Epithelial cell of proximal tubule (primary cell): ENCODE data around the gene CAPN9. TPM values are rescaled to one million over a fixed set of nuclear protein-coding genes. Genes with fewer than 3 reads are reported as not detected.

Source experiments
- DNase-seq: peaks from one replicate; pipeline ENCODE4 v3.0.0-alpha.2; 2011; ENCODE audit warnings: low read depth
- H3K4me3 ChIP-seq: 2 replicates; pipeline ENCODE4 v1.5.1; 2011; ENCODE audit warnings: low read depth, mild to moderate bottlenecking, low read length
- total RNA-seq: library from RNA; depleted of rRNA; stranded (reverse); fragments of >200 nt; gene quantifications from 2 replicates; pipeline ENCODE4 v1.2.3, GENCODE V29; 2015
- TF ChIP-seq, protein P1 (sequence below): conservative IDR thresholded peaks from 2 replicates; pipeline ENCODE4 v1.5.1; 2012; ENCODE audit warnings: low read depth, mild to moderate bottlenecking, low read length

The CAPN9 gene
- total RNA-seq, 1 donor from 2014 or later: not detected

DNA sequence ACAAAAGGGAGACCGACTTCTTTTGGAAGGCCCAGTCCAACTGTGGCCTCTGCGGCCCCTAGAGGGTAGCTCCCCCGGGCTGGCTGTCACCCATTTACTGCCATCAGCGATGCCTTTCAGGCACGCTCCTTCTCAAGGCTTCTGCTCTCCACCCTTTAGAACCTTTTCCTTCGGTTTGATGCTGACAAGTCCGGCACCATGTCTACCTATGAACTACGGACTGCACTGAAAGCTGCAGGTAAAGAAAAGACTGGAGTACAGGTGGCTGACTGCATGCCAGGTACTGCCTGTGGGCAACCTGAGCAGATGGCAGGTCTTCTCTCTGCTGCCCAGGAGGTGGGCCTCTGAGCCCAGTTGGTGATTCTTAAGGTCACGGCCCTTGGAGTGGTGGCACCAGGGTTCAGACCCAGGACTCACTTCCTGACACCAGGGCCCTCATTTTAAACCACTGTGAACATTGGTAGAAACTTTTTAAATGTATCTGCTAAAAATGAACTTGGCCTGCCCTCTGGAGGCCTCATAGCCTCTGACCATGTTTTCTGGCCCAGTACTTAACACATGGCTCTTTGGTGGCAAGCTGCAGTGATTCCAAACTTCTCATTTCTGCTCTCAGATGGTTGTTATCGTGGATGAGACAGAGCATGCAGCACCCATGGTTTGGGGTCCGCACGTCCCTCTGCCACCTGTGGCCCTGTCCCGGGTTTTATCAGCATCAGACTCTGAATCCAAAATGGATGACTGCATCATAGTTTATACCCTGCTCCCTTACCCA lies 45.7 kb downstream of the CAPN9 start:
- DNase-seq: no peak
- no peak overlapping the region for H3K4me3 ChIP-seq
- TF ChIP-seq, protein P1, sequence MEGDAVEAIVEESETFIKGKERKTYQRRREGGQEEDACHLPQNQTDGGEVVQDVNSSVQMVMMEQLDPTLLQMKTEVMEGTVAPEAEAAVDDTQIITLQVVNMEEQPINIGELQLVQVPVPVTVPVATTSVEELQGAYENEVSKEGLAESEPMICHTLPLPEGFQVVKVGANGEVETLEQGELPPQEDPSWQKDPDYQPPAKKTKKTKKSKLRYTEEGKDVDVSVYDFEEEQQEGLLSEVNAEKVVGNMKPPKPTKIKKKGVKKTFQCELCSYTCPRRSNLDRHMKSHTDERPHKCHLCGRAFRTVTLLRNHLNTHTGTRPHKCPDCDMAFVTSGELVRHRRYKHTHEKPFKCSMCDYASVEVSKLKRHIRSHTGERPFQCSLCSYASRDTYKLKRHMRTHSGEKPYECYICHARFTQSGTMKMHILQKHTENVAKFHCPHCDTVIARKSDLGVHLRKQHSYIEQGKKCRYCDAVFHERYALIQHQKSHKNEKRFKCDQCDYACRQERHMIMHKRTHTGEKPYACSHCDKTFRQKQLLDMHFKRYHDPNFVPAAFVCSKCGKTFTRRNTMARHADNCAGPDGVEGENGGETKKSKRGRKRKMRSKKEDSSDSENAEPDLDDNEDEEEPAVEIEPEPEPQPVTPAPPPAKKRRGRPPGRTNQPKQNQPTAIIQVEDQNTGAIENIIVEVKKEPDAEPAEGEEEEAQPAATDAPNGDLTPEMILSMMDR: peak; percentile 32

DNA sequence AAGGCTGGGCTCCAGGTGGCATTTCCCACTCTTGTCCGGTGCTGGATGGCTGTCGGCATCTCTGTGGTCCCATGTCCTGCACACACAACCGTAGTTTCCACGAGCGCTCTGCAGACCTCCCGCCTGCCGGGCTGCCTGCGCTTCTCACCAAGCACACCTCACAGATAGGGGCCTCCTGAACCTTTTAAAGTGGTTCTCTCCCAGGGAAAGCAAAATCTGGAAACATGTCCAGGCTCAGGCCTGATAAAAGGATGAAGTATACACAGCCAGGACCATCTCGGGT lies 46.2 kb downstream of the CAPN9 start:
- DNase-seq: no peak
- TF ChIP-seq, protein P1: no peak
- H3K4me3 ChIP-seq: no peak overlapping the region

DNA sequence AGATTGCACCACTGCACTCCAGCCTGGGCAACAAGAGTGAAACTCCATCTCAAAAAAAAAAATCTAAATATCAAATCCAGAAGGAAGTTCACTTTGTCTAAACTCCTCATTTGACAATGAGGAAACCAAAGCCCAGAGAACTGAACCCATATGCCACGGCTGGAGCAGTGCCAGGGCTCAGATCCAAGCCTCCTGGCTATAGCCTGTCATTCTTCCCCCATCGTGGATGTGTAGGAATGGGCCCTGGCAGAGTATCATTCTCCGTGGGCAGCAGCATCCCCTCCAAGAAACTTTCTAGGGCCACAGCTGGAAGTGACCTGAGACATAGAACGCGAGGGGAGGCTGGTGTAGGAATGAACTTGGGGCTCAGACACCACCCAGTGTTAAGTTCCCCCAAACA lies 47.2 kb downstream of the CAPN9 start:
- no peak overlapping the region for H3K4me3 ChIP-seq
- TF ChIP-seq, protein P1: no peak
- no peak for DNase-seq

DNA sequence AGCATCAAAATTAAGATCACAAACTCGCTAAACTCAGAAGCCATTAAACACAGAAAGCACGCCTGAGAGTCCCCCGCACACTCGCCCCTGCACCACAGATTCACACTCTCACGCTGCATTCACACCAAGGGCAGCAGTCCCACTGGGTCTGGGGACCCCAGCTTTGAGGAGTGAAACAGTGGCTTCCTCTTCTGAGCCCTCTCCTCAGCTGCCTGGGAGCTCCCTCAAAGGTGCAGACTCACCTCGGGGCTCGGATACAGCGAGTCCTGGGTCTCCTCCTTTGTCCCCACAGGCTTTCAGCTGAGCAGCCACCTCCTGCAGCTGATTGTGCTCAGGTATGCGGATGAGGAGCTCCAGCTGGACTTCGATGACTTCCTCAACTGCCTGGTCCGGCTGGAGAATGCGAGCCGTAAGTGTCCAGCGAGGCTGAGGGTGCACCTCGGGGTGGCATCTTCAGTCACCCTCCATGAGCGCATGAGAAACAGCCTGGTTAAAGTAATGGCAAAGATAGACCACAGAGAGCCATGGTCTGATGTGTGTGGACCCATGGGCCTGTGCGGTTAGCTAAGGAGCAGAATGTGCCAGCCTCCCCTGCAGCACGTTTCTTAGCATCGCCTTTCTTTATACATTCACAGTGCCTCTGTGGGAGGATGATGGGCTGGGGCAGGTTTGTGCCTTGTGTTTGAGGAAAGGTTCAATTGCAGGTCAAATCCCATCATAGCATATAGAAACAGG lies 47.9 kb downstream of the CAPN9 start:
- no peak for DNase-seq
- no peak overlapping the region for H3K4me3 ChIP-seq
- TF ChIP-seq, protein P1: no peak

DNA sequence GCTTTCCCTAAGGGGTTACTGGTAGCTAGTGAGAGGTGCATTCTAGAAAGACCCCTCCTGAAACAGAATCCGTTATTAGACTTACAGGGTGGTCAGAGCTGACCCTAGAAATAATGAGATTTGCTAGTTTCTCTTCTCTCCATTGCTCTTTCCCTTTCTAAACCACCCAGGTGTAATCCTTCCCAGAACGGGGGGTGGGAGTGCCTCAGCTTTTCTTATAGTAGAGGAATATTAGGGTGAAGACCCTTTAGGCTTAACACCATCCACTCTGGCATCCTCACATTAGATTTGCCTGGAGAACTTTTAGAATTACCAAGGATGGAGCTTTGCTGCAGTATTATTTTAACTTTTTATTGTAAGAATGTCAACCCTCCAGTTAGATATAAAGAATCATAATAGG lies 49.4 kb downstream of the CAPN9 start:
- TF ChIP-seq, protein P1: no peak
- H3K4me3 ChIP-seq: no peak overlapping the region
- no peak for DNase-seq

DNA sequence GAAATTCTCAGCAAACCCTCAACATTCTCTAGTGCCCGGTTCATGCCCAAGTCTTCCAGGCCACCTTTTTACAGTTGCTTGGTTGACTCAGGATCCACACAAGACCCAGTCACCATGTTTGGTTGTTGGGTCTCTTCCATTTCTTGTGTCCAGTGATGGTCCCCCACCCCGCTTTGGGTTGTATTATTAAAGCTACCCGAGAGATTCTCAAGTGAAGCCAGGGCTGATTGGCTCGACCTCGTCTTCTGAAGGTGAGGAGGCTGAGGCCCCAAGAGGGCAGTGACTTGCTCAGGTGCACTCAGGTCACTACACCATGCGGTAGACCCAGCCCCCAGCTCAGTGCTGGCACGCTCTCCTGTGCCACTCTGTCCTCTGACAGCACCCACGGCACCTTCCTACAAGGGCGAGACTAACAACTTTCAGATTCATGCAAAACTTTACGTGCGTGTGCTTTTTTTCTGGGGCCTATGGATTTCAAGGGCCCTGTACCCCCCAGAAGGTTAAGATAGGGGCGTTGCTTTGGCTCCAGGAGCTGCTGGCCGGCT lies 50.3 kb downstream of the CAPN9 start:
- TF ChIP-seq, protein P1: no peak
- DNase-seq: no peak
- no peak overlapping the region for H3K4me3 ChIP-seq

DNA sequence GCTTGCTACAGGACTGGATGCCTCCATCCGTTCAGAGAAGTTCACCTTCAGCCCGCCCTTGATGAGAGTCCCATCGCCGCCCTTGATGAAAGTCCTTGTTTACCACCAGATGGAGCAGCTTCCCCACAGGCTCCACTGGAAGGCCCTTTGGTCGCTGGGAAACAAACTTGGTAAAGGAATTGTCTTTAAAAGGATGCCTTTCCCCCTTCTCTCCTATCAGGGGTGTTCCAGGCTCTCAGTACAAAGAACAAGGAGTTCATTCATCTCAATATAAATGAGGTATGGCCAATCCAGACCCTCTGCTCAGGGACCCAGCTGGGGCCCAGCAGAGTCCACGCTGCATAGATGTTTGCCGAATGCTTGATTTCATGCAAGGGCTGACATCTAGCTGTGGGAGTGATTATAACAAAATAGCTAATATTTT lies 50.8 kb downstream of the CAPN9 start:
- TF ChIP-seq, protein P1: peak; percentile 88
- H3K4me3 ChIP-seq: no peak overlapping the region
- DNase-seq: peak; percentile 6
